Liver (tissue), 9 donors: Measurements from ENCODE around the gene DHCR24. TPM values are rescaled to one million over a fixed set of nuclear protein-coding genes. Genes with fewer than 3 reads are reported as not detected.

Source experiments
- DNase-seq: peaks from one replicate; pipeline ENCODE4 v3.0.0-alpha.2; 2017; ENCODE audit warnings: low spot score
- H3K27ac ChIP-seq, 2 donors: one replicate each; pipeline ENCODE4 v1.7.0; 2013; ENCODE audit warnings: inconsistent platforms in 2 of 2, low read length in 2 of 2, control low read depth in 1 of 2, low read depth in 1 of 2, mild to moderate bottlenecking in 1 of 2
- H3K27me3 ChIP-seq, 4 donors: one replicate each; pipeline versions ENCODE4 v1.6.1 to v1.7.0; 2013; ENCODE audit warnings: low read length in 3 of 4, inconsistent platforms in 1 of 4, mild to moderate bottlenecking in 1 of 4, moderate library complexity in 1 of 4; ENCODE audit not compliant: control insufficient read depth in 4 of 4, insufficient read depth in 4 of 4
- H3K36me3 ChIP-seq, 4 donors: one replicate each; pipeline versions ENCODE4 v1.6.1 to v1.7.0; 2013; ENCODE audit warnings: low read length in 3 of 4, mild to moderate bottlenecking in 3 of 4, low read depth in 1 of 4, moderate library complexity in 1 of 4; ENCODE audit not compliant: control insufficient read depth in 4 of 4, insufficient read depth in 3 of 4
- H3K4me1 ChIP-seq, 4 donors: one replicate each; pipeline versions ENCODE4 v1.6.1 to v1.7.0; 2013; ENCODE audit warnings: low read length in 3 of 4, mild to moderate bottlenecking in 3 of 4, moderate library complexity in 1 of 4; ENCODE audit not compliant: control insufficient read depth in 4 of 4, insufficient read depth in 4 of 4
- H3K4me3 ChIP-seq, 3 donors: one replicate each; pipeline versions ENCODE4 v1.6.1 to v1.7.0; 2013; ENCODE audit warnings: low read length in 3 of 3, control low read depth in 1 of 3, low read depth in 1 of 3, mild to moderate bottlenecking in 1 of 3
- H3K9ac ChIP-seq, 2 donors: one replicate each; pipeline ENCODE4 v1.7.0; 2013; ENCODE audit warnings: low read length in 2 of 2, mild to moderate bottlenecking in 2 of 2, moderate library complexity in 2 of 2, control low read depth in 1 of 2, low read depth in 1 of 2
- H3K9me3 ChIP-seq, 4 donors: one replicate each; pipeline versions ENCODE4 v1.6.1 to v1.7.0; 2013; ENCODE audit warnings: low read length in 3 of 4; ENCODE audit not compliant: control insufficient read depth in 4 of 4
- ATF3 ChIP-seq: IDR thresholded peaks from 2 replicates; pipeline ENCODE4 v1.6.1; 2016; ENCODE audit warnings: antibody characterized with exemption
- CTCF ChIP-seq: fragments of 150-350 bp; IDR thresholded peaks from 2 replicates; pipeline ENCODE4 v1.5.1; 2017; ENCODE audit warnings: improper control_type of control experiment, low read depth, low read length; ENCODE audit not compliant: missing input control
- EGR1 ChIP-seq, 2 donors: IDR thresholded peaks; 2 replicates each; pipeline ENCODE4 v1.6.1; 2016 to 2018; ENCODE audit warnings: antibody characterized with exemption in 2 of 2, low read depth in 2 of 2
- FOXA1 ChIP-seq: IDR thresholded peaks from 2 replicates; pipeline ENCODE4 v1.6.1; 2016; ENCODE audit warnings: antibody characterized with exemption
- FOXA2 ChIP-seq: IDR thresholded peaks from 2 replicates; pipeline ENCODE4 v1.6.1; 2016; ENCODE audit warnings: antibody characterized with exemption
- GABPA ChIP-seq, 2 donors: IDR thresholded peaks in 1 of 2; conservative IDR thresholded peaks in 1 of 2; 2 replicates each; pipeline ENCODE4 v1.6.1; 2016; ENCODE audit warnings: antibody characterized with exemption in 2 of 2, mild to moderate bottlenecking in 1 of 2, moderate library complexity in 1 of 2
- HNF4A ChIP-seq, 2 donors: conservative IDR thresholded peaks; 2 replicates each; pipeline ENCODE4 v1.6.1; 2016; ENCODE audit warnings: antibody characterized with exemption in 2 of 2, mild to moderate bottlenecking in 2 of 2
- HNF4G ChIP-seq: IDR thresholded peaks from 2 replicates; pipeline ENCODE4 v1.6.1; 2016; ENCODE audit warnings: antibody characterized with exemption
- JUND ChIP-seq, 2 donors: IDR thresholded peaks; 2 replicates each; pipeline ENCODE4 v1.6.1; 2016; ENCODE audit warnings: antibody characterized with exemption in 2 of 2
- MAX ChIP-seq: IDR thresholded peaks from 2 replicates; pipeline ENCODE4 v1.6.1; 2016; ENCODE audit warnings: antibody characterized with exemption
- NR2F2 ChIP-seq: IDR thresholded peaks from 2 replicates; pipeline ENCODE4 v1.6.1; 2016; ENCODE audit warnings: antibody characterized with exemption
- RAD21 ChIP-seq, 2 donors: IDR thresholded peaks; 2 replicates each; pipeline ENCODE4 v1.6.1; 2016; ENCODE audit warnings: antibody characterized with exemption in 2 of 2, mild to moderate bottlenecking in 2 of 2
- REST ChIP-seq: IDR thresholded peaks from 2 replicates; pipeline ENCODE4 v1.6.1; 2016; ENCODE audit warnings: antibody characterized with exemption, mild to moderate bottlenecking
- RXRA ChIP-seq, 2 donors: IDR thresholded peaks; 2 replicates each; pipeline ENCODE4 v1.6.1; 2017 to 2018; ENCODE audit warnings: antibody characterized with exemption in 2 of 2, mild to moderate bottlenecking in 1 of 2
- SP1 ChIP-seq: IDR thresholded peaks from 2 replicates; pipeline ENCODE4 v1.6.1; 2018; ENCODE audit warnings: antibody characterized with exemption, mild to moderate bottlenecking
- TAF1 ChIP-seq: conservative IDR thresholded peaks from 2 replicates; pipeline ENCODE4 v1.6.1; 2016; ENCODE audit warnings: antibody characterized with exemption, mild to moderate bottlenecking
- YY1 ChIP-seq: IDR thresholded peaks from 2 replicates; pipeline ENCODE4 v1.6.1; 2016; ENCODE audit warnings: antibody characterized with exemption, mild to moderate bottlenecking
- ZBTB33 ChIP-seq: IDR thresholded peaks from 2 replicates; pipeline ENCODE4 v1.6.1; 2016; ENCODE audit warnings: antibody characterized with exemption
- WGBS: extraction: QIAGEN DNeasy Blood & Tissue Kit; methylation state at CpG from one replicate; pipeline ENCODE4 v1.1.7; 2013; 5-methylcytosine and 5-hydroxymethylcytosine counted together
- polyA plus RNA-seq, 2 donors: library from polyadenylated mRNA; stranded (reverse) in 1 of 2; unstranded in 1 of 2; fragments of 200-250 nt in 1 of 2; fragments of >200 nt in 1 of 2; fragmentation: Nextera tagmentation in 1 of 2; extraction: Ambion mirVana in 1 of 2; gene quantifications; one replicate each; pipeline versions ENCODE4 v1.2.1 to v1.2.3, GENCODE V29; 2013 to 2015
- total RNA-seq, 2 donors: library from RNA; depleted of rRNA; stranded (reverse); fragments of >200 nt; gene quantifications; one replicate each; pipeline ENCODE4 v1.2.3, GENCODE V29; 2014
- donor health status: healthy.
- donor health status: healthy.
- donor health status: healthy.
- donor health status: healthy.
- donor health status: healthy.

DHCR24 gene
- total and polyA plus RNA-seq, 4 donors = 271 to 815 (median 600) TPM

- peaks cover 0 to 1% (median 0%) of the 10 kb centered on the region in 4 donors for H3K36me3 ChIP-seq
- 41% methylated on average over 7 of the region's 7 CpGs for WGBS
- TF ChIP-seq GABPA (IDR thresholded peaks at IDR 0.05 in 1 of 2, conservative IDR thresholded peaks at IDR 0.05 in 1 of 2) = no peak
- TF ChIP-seq HNF4A (conservative IDR thresholded peaks at IDR 0.05) = peak; percentile 85 to 96
- TF ChIP-seq EGR1 (IDR thresholded peaks at IDR 0.05; ENCODE audit: low read depth in 2 of 2) = no peak
- no peak for TF ChIP-seq YY1
- TF ChIP-seq FOXA1 = peak; percentile 85
- TF ChIP-seq TAF1 = no peak
- TF ChIP-seq CTCF = no peak
- peak; percentile 52 for TF ChIP-seq MAX
- TF ChIP-seq RAD21 (IDR thresholded peaks at IDR 0.05) = peak in 1 of 2 donors; percentile 54
- TF ChIP-seq ZBTB33 = no peak
- peak; percentile 31 for TF ChIP-seq NR2F2
- TF ChIP-seq RXRA (IDR thresholded peaks at IDR 0.05) = peak; percentile 88 to 91
- peak; percentile 9 for TF ChIP-seq ATF3
- peak; percentile 93 for TF ChIP-seq SP1
- peak; percentile 44 to 71 for TF ChIP-seq JUND (IDR thresholded peaks at IDR 0.05)
- TF ChIP-seq REST = peak; percentile 78
- TF ChIP-seq HNF4G = peak; percentile 51
- peak; percentile 87 for TF ChIP-seq FOXA2
- no peaks in the 10 kb centered on the region for H3K27me3 ChIP-seq
- peak overlapping the region; percentile 89 to 96 for H3K27ac ChIP-seq
- DNase-seq = no peak
- no peaks in the 10 kb centered on the region for H3K9me3 ChIP-seq
- peak overlapping the region; percentile 64 to 92 (median 92) for H3K4me3 ChIP-seq
- peaks cover 0 to 39% (median 17%) of the 10 kb centered on the region in 4 donors for H3K4me1 ChIP-seq
- H3K9ac ChIP-seq = no peak overlapping the region
Measured at GRCh38 chr1:54888080-54888733, 1.2 kb upstream of the DHCR24 start.
